Keratinocyte (primary cell): Measurements from ENCODE around the gene CD46. TPM values are rescaled to one million over a fixed set of nuclear protein-coding genes. Genes with fewer than 3 reads are reported as not detected.

Experiments used
- DNase-seq: peaks from one replicate; pipeline ENCODE4 v3.0.0-alpha.2; 2011; ENCODE audit warnings: low read depth, missing footprints, low spot score
- FAIRE-seq: peaks from 2 replicates; lab custom pipeline; 2011; peaks lifted over from hg19 to GRCh38; lab: Jason Lieb, UNC
- H2AFZ ChIP-seq: 2 replicates; pipeline ENCODE4 v1.6.0; 2012; ENCODE audit warnings: low read length, control low read depth, inconsistent platforms; ENCODE audit not compliant: control insufficient read depth
- H3K27ac ChIP-seq: 2 replicates; pipeline ENCODE4 v1.5.1; 2011; ENCODE audit warnings: low read length; ENCODE audit not compliant: control insufficient read depth, insufficient read depth
- H3K27me3 ChIP-seq: 3 replicates; pipeline ENCODE4 v1.6.0; 2011; ENCODE audit warnings: low read length; ENCODE audit not compliant: control insufficient read depth, insufficient read depth; ENCODE audit errors: extremely low read depth
- H3K36me3 ChIP-seq, 2 experiments: 2 replicates in 1 of 2; 3 replicates in 1 of 2; pipeline ENCODE4 v1.5.1; 2011; ENCODE audit warnings: low read length in 2 of 2, mild to moderate bottlenecking in 1 of 2; ENCODE audit not compliant: control insufficient read depth in 2 of 2, insufficient read depth in 2 of 2; ENCODE audit errors: extremely low read depth in 1 of 2
- H3K4me1 ChIP-seq: 3 replicates; pipeline ENCODE4 v1.5.1; 2011; ENCODE audit warnings: low read length; ENCODE audit not compliant: control insufficient read depth, insufficient read depth; ENCODE audit errors: extremely low read depth
- H3K4me2 ChIP-seq: 3 replicates; pipeline ENCODE4 v1.6.0; 2011; ENCODE audit warnings: low read depth, low read length; ENCODE audit not compliant: control insufficient read depth, insufficient read depth; ENCODE audit errors: extremely low read depth
- H3K4me3 ChIP-seq, 3 experiments: fragments of 200-600 bp in 1 of 3; sonication (generic) in 1 of 3; 2 replicates in 2 of 3; 3 replicates in 1 of 3; pipeline ENCODE4 v1.5.1; 2011 to 2016; ENCODE audit warnings: low read length in 3 of 3, mild to moderate bottlenecking in 3 of 3, control low read depth in 2 of 3, inconsistent platforms in 1 of 3, low read depth in 1 of 3, mixed read lengths in 1 of 3, mixed run types in 1 of 3, moderate library complexity in 1 of 3; ENCODE audit not compliant: control insufficient read depth in 2 of 3, insufficient read depth in 2 of 3; ENCODE audit errors: extremely low read depth in 1 of 3
- H3K79me2 ChIP-seq: 2 replicates; pipeline ENCODE4 v1.6.0; 2012; ENCODE audit warnings: low read length; ENCODE audit not compliant: control insufficient read depth, insufficient read depth
- H3K9ac ChIP-seq: 3 replicates; pipeline ENCODE4 v1.6.0; 2011; ENCODE audit warnings: low read length; ENCODE audit not compliant: control insufficient read depth, insufficient read depth; ENCODE audit errors: extremely low read depth
- H3K9me1 ChIP-seq: 3 replicates; pipeline ENCODE4 v1.6.0; 2011; ENCODE audit warnings: low read length; ENCODE audit not compliant: control insufficient read depth, insufficient read depth; ENCODE audit errors: extremely low read depth
- H3K9me3 ChIP-seq: 2 replicates; pipeline ENCODE4 v1.5.1; 2012; ENCODE audit warnings: low read depth, low read length; ENCODE audit not compliant: control insufficient read depth
- H4K20me1 ChIP-seq: 3 replicates; pipeline ENCODE4 v1.6.0; 2011; ENCODE audit warnings: low read length; ENCODE audit not compliant: control insufficient read depth, insufficient read depth; ENCODE audit errors: extremely low read depth
- CTCF ChIP-seq, 3 experiments: IDR thresholded peaks in 1 of 3; conservative IDR thresholded peaks in 1 of 3; optimal IDR thresholded peaks in 1 of 3; 2 replicates in 2 of 3; 3 replicates in 1 of 3; pipeline versions ENCODE3 to v1.5.1; 2011; ENCODE audit warnings: low read length in 3 of 3, mild to moderate bottlenecking in 3 of 3, moderate library complexity in 2 of 3, control low read depth in 1 of 3, inconsistent platforms in 1 of 3; ENCODE audit not compliant: insufficient read depth in 2 of 3; ENCODE audit errors: extremely low read depth in 1 of 3
- EZH2 ChIP-seq: IDR thresholded peaks from one replicate; pipeline ENCODE4 v1.6.1; 2012; ENCODE audit warnings: inconsistent platforms, mild to moderate bottlenecking, low read length, moderate library complexity
- dilution Hi-C: fragments of 300-500 bp; cut with MboI; formaldehyde crosslinking; loops from one replicate; pipeline ENCODE4 v1.7.0; 2020; ENCODE audit warnings: low sequenced_read_pairs; ENCODE audit not compliant: extremely low pct_ligation_motif_present
- polyA plus RNA-seq, 5 experiments: library from polyadenylated mRNA; depleted of rRNA in 3 of 5; stranded (reverse) in 3 of 5; stranded (forward) in 1 of 5; unstranded in 1 of 5; fragments of >200 nt; gene quantifications; 1 replicate in 1 of 5; 2 replicates in 3 of 5; 3 replicates in 1 of 5; pipeline versions ENCODE4 v1.2.1 to v1.2.3, GENCODE V29; 2011 to 2012; ENCODE audit warnings: missing spikeins in 2 of 5, low read depth in 1 of 5, low replicate concordance in 1 of 5

The CD46 gene
- polyA plus RNA-seq, 1 donor (not counting 4 experiments of a cell fraction or from before 2014, with no cell fraction given), result 298 TPM

GRCh38 chr1:207752456-207752998, 673 bp downstream of the CD46 start:
- Histone ChIP-seq H3K27me3 (no peaks in the 10 kb centered on the region), H3K9me1 (no peaks in the 10 kb centered on the region), H2AFZ (peak overlapping the region; percentile 96), H3K4me2 (peak overlapping the region; percentile 95), H3K27ac (peak overlapping the region; percentile 87), H3K79me2 (peaks cover 56% of the 10 kb centered on the region), H3K9me3 (no peaks in the 10 kb centered on the region), H3K36me3 (no peaks in the 10 kb centered on the region), H3K4me3 (peak overlapping the region; percentile 90 to 99 (median 94)), H3K9ac (peak overlapping the region; percentile 93), H3K4me1 (peaks cover 42% of the 10 kb centered on the region), H4K20me1 (peaks cover 9% of the 10 kb centered on the region)
- TF ChIP-seq EZH2 (no peak), CTCF (optimal IDR thresholded peaks at IDR 0.05 in 1 of 3, IDR thresholded peaks at IDR 0.05 in 1 of 3, conservative IDR thresholded peaks at IDR 0.05 in 1 of 3; ENCODE audit: extremely low read depth in 1 of 3, insufficient read depth in 2 of 3, low read length in 3 of 3) (no peak)
- DNase-seq, result no peak
- no peak for FAIRE-seq
- dilution Hi-C loops, result no loop called here

- no peak overlapping the region for H3K27ac ChIP-seq
Observed at GRCh38 chr1:207753611-207754010, 1.8 kb downstream of the CD46 start.

More at GRCh38 chr1:207753611-207754010, 1.8 kb downstream of the CD46 start:
- Histone ChIP-seq H4K20me1 (peaks cover 9% of the 10 kb centered on the region), H3K4me1 (peaks cover 41% of the 10 kb centered on the region), H3K4me3 (peak overlapping the region; percentile 90 to 99 (median 94)), H3K9ac (peak overlapping the region; percentile 93), H3K9me1 (no peaks in the 10 kb centered on the region), H2AFZ (no peak overlapping the region), H3K4me2 (peak overlapping the region; percentile 95), H3K36me3 (peaks cover 0 to 7% of the 10 kb centered on the region in 2 experiments), H3K79me2 (peaks cover 64% of the 10 kb centered on the region), H3K27me3 (no peaks in the 10 kb centered on the region), H3K9me3 (no peaks in the 10 kb centered on the region)
- FAIRE-seq (no peak), DNase-seq (no peak)
- dilution Hi-C loops, result no loop called here
- TF ChIP-seq EZH2 (no peak), CTCF (optimal IDR thresholded peaks at IDR 0.05 in 1 of 3, IDR thresholded peaks at IDR 0.05 in 1 of 3, conservative IDR thresholded peaks at IDR 0.05 in 1 of 3; ENCODE audit: extremely low read depth in 1 of 3, insufficient read depth in 2 of 3, low read length in 3 of 3) (no peak)
